Hepatocyte (in vitro differentiated cells): ENCODE data around the gene MX2.
"Not testable (repeated sequence)": the region's sequence is repeated elsewhere in the genome, so short reads cannot be mapped to it uniquely, and the experiment has no call there.

Experiments used
- EZH2 ChIP-seq: fragments of 200-600 bp; sonication (generic); IDR thresholded peaks from 2 replicates; pipeline ENCODE4 v1.6.1; 2016; ENCODE audit warnings: antibody characterized with exemption, mild to moderate bottlenecking, borderline replicate concordance
- TF ChIP-seq, protein P1 (sequence below): fragments of 200-600 bp; sonication (generic); IDR thresholded peaks from 2 replicates; pipeline ENCODE4 v1.5.1; 2016; ENCODE audit warnings: antibody characterized with exemption, mild to moderate bottlenecking; ENCODE audit not compliant: poor library complexity

DNA sequence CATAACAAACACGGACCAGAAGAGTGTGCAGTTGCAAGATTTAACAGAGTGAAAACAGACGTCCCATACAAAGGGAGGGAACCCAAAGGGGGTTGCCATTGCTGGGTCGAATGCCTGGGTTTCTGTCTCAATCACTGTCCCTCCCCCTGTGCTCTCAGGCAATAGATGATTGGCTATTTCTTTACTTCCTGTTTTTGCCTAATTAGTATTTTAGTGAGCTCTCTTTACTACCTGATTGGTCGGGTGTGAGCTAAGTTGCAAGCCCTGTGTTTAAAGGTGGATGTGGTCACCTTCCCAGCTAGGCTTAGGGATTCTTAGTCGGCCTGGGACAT, 61.4 kb downstream of the MX2 start:
- TF ChIP-seq EZH2 = not testable (repeated sequence)
- TF ChIP-seq, protein P1, sequence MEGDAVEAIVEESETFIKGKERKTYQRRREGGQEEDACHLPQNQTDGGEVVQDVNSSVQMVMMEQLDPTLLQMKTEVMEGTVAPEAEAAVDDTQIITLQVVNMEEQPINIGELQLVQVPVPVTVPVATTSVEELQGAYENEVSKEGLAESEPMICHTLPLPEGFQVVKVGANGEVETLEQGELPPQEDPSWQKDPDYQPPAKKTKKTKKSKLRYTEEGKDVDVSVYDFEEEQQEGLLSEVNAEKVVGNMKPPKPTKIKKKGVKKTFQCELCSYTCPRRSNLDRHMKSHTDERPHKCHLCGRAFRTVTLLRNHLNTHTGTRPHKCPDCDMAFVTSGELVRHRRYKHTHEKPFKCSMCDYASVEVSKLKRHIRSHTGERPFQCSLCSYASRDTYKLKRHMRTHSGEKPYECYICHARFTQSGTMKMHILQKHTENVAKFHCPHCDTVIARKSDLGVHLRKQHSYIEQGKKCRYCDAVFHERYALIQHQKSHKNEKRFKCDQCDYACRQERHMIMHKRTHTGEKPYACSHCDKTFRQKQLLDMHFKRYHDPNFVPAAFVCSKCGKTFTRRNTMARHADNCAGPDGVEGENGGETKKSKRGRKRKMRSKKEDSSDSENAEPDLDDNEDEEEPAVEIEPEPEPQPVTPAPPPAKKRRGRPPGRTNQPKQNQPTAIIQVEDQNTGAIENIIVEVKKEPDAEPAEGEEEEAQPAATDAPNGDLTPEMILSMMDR = not testable (repeated sequence)
